ENCODE data around the gene VIL1.

- no peak for TF ChIP-seq CTCF (IDR thresholded peaks at IDR 0.05; ENCODE audit: control extremely low read depth in 1 of 3, insufficient read depth in 1 of 3, low read depth in 1 of 3, low read length in 3 of 3)
- TF ChIP-seq ATF2 (IDR thresholded peaks at IDR 0.05; ENCODE audit: low read length) = no peak
- TF ChIP-seq TAF1 (IDR thresholded peaks at IDR 0.05; ENCODE audit: low read depth, low read length) = no peak
- no peak for TF ChIP-seq RAD21 (IDR thresholded peaks at IDR 0.05 in 1 of 2, conservative IDR thresholded peaks at IDR 0.05 in 1 of 2; ENCODE audit: low read depth in 2 of 2, low read length in 2 of 2)
- no peak for TF ChIP-seq EZH2 (IDR thresholded peaks at IDR 0.05; ENCODE audit: low read depth, low read length, severe bottlenecking)
- TF ChIP-seq EP300 (IDR thresholded peaks at IDR 0.05; ENCODE audit: borderline replicate concordance in 1 of 2, low read depth in 2 of 2, low read length in 2 of 2) = no peak
- TF ChIP-seq CHD1 (IDR thresholded peaks at IDR 0.05; ENCODE audit: low read depth, low read length) = no peak
- TF ChIP-seq GABPA (IDR thresholded peaks at IDR 0.05; ENCODE audit: borderline replicate concordance, insufficient read depth, low read length) = no peak
Measured at GRCh38 chr2:218378053-218378452, 40.9 kb upstream of the VIL1 start.
